DND-41 (cell line): Measurements from ENCODE around the gene XPR1.

Source experiments
- CTCF ChIP-seq: IDR thresholded peaks from 2 replicates; pipeline ENCODE4 v1.5.1; 2012; ENCODE audit warnings: borderline replicate concordance, low read length, moderate library complexity, mild to moderate bottlenecking; ENCODE audit not compliant: poor library complexity, severe bottlenecking; ENCODE audit errors: extremely low read depth
- EZH2 ChIP-seq: IDR thresholded peaks from 3 replicates; pipeline ENCODE4 v1.6.1; 2012; ENCODE audit warnings: borderline replicate concordance, low read depth, mild to moderate bottlenecking, moderate library complexity, low read length, inconsistent platforms; ENCODE audit not compliant: severe bottlenecking

- no peak for TF ChIP-seq EZH2
- TF ChIP-seq CTCF, result no peak
Measured at GRCh38 chr1:180785291-180785690, 153.5 kb downstream of the XPR1 start.
